Heart right ventricle (tissue), 16 donors: ENCODE data around the gene ASB10. TPM values are rescaled to one million over a fixed set of nuclear protein-coding genes. Genes with fewer than 3 reads are reported as not detected.

Experiments
- ATAC-seq, 8 donors: fragments of 200-7000 bp; cut with Tn5 transposase; one replicate each; pipeline ENCODE4 v1.9.1; 2020; ENCODE audit warnings: mild to moderate bottlenecking in 8 of 8, moderate library complexity in 8 of 8, moderate number of reproducible peaks in 1 of 8
- DNase-seq, 2 donors: peaks; one replicate each; pipeline ENCODE4 v3.0.0-alpha.2; 2020
- H3K27ac ChIP-seq, 10 donors: fragments of 200-600 bp; sonication (generic) in 2 of 10; one replicate each; pipeline versions ENCODE4 v1.5.0 to v1.8.0; 2020 to 2022; ENCODE audit warnings: mild to moderate bottlenecking in 3 of 10
- H3K27me3 ChIP-seq, 7 donors: fragments of 200-600 bp; one replicate each; pipeline ENCODE4 v1.8.0; 2021 to 2022; ENCODE audit warnings: mild to moderate bottlenecking in 2 of 7
- H3K36me3 ChIP-seq, 9 donors: fragments of 200-600 bp; sonication (generic) in 1 of 9; one replicate each; pipeline versions ENCODE4 v1.5.0 to v1.8.0; 2020 to 2022; ENCODE audit warnings: mild to moderate bottlenecking in 2 of 9
- H3K4me1 ChIP-seq, 9 donors: fragments of 200-600 bp; sonication (generic) in 1 of 9; one replicate each; pipeline versions ENCODE4 v1.5.0 to v1.8.0; 2020 to 2022; ENCODE audit warnings: mild to moderate bottlenecking in 4 of 9
- H3K4me3 ChIP-seq, 10 donors: fragments of 200-600 bp; sonication (generic) in 2 of 10; one replicate each; pipeline versions ENCODE4 v1.5.0 to v1.8.0; 2020 to 2022; ENCODE audit warnings: mild to moderate bottlenecking in 7 of 10, moderate library complexity in 2 of 10
- H3K9me3 ChIP-seq, 11 donors: fragments of 200-600 bp in 10 of 11; sonication (generic) in 2 of 11; one replicate each; pipeline versions ENCODE4 v1.5.0 to v1.8.0; 2013 to 2022; ENCODE audit warnings: mild to moderate bottlenecking in 2 of 11, control low read depth in 1 of 11, moderate library complexity in 1 of 11
- CTCF ChIP-seq, 9 donors: fragments of 200-600 bp; sonication (generic) in 2 of 9; IDR thresholded peaks; one replicate each; pipeline versions ENCODE4 v1.5.0 to v1.8.0; 2021 to 2022; ENCODE audit warnings: antibody characterized with exemption in 9 of 9, mild to moderate bottlenecking in 5 of 9, moderate library complexity in 1 of 9
- WGBS, 2 donors: extraction: QIAGEN DNeasy Blood & Tissue Kit; methylation state at CpG; one replicate each; pipeline ENCODE4 v1.1.7; 2013; ENCODE audit warnings: inconsistent platforms in 1 of 2; 5-methylcytosine and 5-hydroxymethylcytosine counted together
- intact Hi-C, 10 donors: fragments of 100-400 bp; cut with DNase I; formaldehyde crosslinking; loops; one replicate each; pipeline versions ENCODE4 v1.11.1 to v1.14.2; 2022
- polyA plus RNA-seq, 2 donors: library from polyadenylated mRNA; stranded (reverse); fragments of 200-250 nt; gene quantifications; one replicate each; pipeline ENCODE4 v1.2.3, GENCODE V29; 2013
- total RNA-seq, 10 donors: library from RNA; stranded (reverse); fragmentation: NEBNext Ultra II Directional in 3 of 10; extraction: Animal tissue kit (Norgen Biotek cat#: 25700) in 3 of 10; gene quantifications; one replicate each; pipeline versions ENCODE4 v1.2.1 to v1.2.4, GENCODE V29; 2021 to 2023
- donor health status: Arrhythmogenic right ventricular cardiomyopathy.
- donor health status: ischemic (EF 13 %, LVEDD 7.1; RV severe dilation, severe dysfunction).
- donor health status: healthy with polysubstance abuse.
- donor health status: DM: no; HTN: yes; CAD: no.
- donor health status: DM: no; HTN: no; CAD: no.
- donor health status: ischemic (EF 25% LVEDD 6.9; RV normal size, moderate dysfunction).
- donor health status: ischemic (EF 25% LVEDD 5.7; RV mildly dilated, moderate dysfunction).
- donor health status: healthy.
- donor health status: DM: yes; HTN: yes; CAD: no.
- donor health status: Ischemic cardiomyopathy.
- donor health status: ischemic (EF 35%, LVEDD 5.7; RV mildly dilated, moderate dysfunction).
- donor health status: nonischemic (EF 11% LVEDD 7.7; RV severe dilation, severe dysfunction).
- donor health status: DM: yes; HTN: yes; CAD: no.
- donor health status: PGD.
- donor health status: ischemic (EF 29% LVEDD 5.4; RV normal size, mild dysfunction).
- donor health status: nonischemic (EF 23%, LVEDD 6.1; RV moderate dilation, normal function).

The ASB10 gene
- total and polyA plus RNA-seq, 12 donors: 7.2 to 63.4 (median 29.1) TPM

- intact Hi-C loops: no loop called here
- 95% methylated on average over 17 of the region's 17 CpGs for WGBS, 2 donors
- Histone ChIP-seq H3K27ac (no peak overlapping the region), H3K9me3 (no peaks in the 10 kb centered on the region), H3K4me3 (no peak overlapping the region), H3K36me3 (peaks cover 0 to 78% (median 12%) of the 10 kb centered on the region in 9 donors), H3K4me1 (peaks cover 0 to 24% (median 6%) of the 10 kb centered on the region in 9 donors), H3K27me3 (no peaks in the 10 kb centered on the region)
- TF ChIP-seq CTCF (IDR thresholded peaks at IDR 0.05): no peak
- DNase-seq (no peak), ATAC-seq (no peak)
These were observed 56.3 kb downstream of the ASB10 start for GRCh38 chr7:151130741-151131157.

DNA sequence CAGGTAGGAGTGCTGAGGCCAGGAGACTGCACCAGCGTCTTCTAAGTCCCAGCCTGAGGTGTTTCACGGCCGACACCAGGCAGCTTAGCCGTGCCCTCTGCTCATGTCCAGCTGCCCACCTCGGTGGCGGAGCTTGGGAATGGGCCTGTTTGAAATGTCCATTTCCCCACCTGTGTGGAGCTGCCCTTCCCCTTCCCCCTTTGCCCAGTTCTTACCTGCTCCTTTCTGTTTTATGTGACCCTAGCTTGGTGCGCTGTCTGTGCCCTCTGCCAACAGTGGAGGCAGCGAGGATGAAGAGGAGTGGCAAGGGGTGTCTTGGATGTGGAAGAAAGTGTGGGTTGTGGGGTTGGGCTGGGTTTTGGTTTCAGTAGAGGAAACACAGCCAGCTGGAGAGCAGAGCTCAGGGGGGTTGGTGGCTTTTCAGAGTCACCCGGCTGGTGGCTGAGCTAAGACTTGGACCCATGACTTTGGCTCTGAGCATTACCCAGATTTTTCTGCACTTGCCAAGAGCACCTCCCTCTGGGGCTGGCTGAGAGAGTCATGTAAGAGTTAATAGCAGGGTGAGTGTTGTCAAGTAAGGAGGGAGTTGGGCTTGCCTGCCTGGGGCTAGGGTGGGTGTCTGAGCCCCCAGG is 57.0 kb downstream of the ASB10 start:
- no peak for DNase-seq
- intact Hi-C loops: loop anchor here in 6 of 10 donors (5.0 to 10.0 kb wide), 3 partner anchors 42 to 175 kb away; partner anchors contain the start of gene SMARCD3 (in 5 of the 6)

DNA sequence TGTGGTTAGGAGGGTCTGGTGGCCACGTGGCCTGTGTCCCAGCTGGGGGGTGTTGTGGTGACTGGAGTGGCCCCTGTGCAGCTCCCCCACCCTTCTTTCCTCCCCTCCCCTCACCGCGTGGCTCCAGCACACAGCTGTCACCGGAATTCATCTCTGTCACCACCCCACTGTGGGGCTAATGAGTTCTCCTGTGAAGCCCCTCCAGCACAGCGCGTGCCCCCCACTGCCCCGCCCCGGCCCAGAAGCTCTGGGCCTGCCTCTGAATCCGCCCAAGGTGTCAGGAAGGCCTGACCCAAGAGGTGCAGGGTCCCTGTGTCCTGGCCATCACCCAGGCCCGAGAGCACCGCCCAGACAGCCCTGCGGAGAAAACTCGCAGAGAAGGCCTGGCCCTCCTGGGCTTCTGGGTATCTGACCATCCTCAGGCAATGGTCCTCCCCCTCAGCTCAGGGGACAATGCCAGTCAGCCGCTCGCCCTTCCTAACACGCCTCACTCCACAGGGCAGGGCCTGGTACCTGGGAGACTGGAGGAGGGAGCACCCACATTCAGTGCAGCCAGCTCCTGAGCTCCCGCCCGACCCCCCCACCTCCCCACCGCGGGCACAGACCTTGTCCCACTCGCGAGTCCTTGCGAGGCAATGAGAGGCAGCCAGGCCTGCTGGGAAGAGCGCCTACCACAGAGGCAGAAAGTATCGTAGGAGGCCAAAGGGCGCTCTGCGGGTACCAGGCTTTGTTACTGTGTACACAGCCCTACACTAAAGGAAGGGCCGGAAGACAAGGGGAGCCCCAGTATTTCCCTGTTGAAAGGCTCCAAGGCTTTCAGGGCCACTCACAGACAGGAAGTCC is 57.7 kb downstream of the ASB10 start:
- no peaks in the 10 kb centered on the region for H3K9me3 ChIP-seq
- DNase-seq (no peak), ATAC-seq (no peak)
- H3K27me3 ChIP-seq: no peaks in the 10 kb centered on the region
- H3K4me1 ChIP-seq: peaks cover 0 to 24% (median 16%) of the 10 kb centered on the region in 9 donors
- TF ChIP-seq CTCF (IDR thresholded peaks at IDR 0.05): no peak
- no peak overlapping the region for H3K27ac ChIP-seq
- peaks cover 0 to 74% (median 4%) of the 10 kb centered on the region in 9 donors for H3K36me3 ChIP-seq
- H3K4me3 ChIP-seq: no peak overlapping the region
- intact Hi-C loops: loop anchor here in 6 of 10 donors (5.0 to 10.0 kb wide), 3 partner anchors 43 to 175 kb away; partner anchors contain the start of gene SMARCD3 (in 5 of the 6)
- WGBS, 2 donors: 89 to 91% methylated on average over 28 of the region's 28 CpGs

More for the DNA sequence above, 57.0 kb downstream of the ASB10 start:
- 95 to 97% methylated on average over 9 of the region's 9 CpGs for WGBS, 2 donors
- Histone ChIP-seq H3K4me3 (no peak overlapping the region), H3K4me1 (peaks cover 0 to 28% (median 13%) of the 10 kb centered on the region in 9 donors), H3K27me3 (no peaks in the 10 kb centered on the region), H3K9me3 (no peaks in the 10 kb centered on the region), H3K36me3 (peaks cover 0 to 74% (median 6%) of the 10 kb centered on the region in 9 donors), H3K27ac (no peak overlapping the region)
- ATAC-seq: no peak
- no peak for TF ChIP-seq CTCF (IDR thresholded peaks at IDR 0.05)

- ATAC-seq (no peak), DNase-seq (no peak)
- no peak overlapping the region for H3K4me3 ChIP-seq
- TF ChIP-seq CTCF (IDR thresholded peaks at IDR 0.05): no peak
- WGBS, 2 donors: 90 to 96% methylated on average over 8 of the region's 8 CpGs
- H3K27ac ChIP-seq: no peak overlapping the region
- peaks cover 0 to 74% (median 4%) of the 10 kb centered on the region in 9 donors for H3K36me3 ChIP-seq
- intact Hi-C loops: loop anchor here in 6 of 10 donors (5.0 to 10.0 kb wide), 3 partner anchors 44 to 176 kb away; partner anchors contain the start of gene SMARCD3 (in 5 of the 6)
- H3K27me3 ChIP-seq: no peaks in the 10 kb centered on the region
- no peaks in the 10 kb centered on the region for H3K9me3 ChIP-seq
- peaks cover 0 to 28% (median 16%) of the 10 kb centered on the region in 9 donors for H3K4me1 ChIP-seq
These were observed 58.3 kb downstream of the ASB10 start for GRCh38 chr7:151128716-151129115.
